SK-N-MC (cell line): ENCODE data around the gene CCDC13.

Experiments used
- EZH2 ChIP-seq: fragments of 200-600 bp; sonication (generic); IDR thresholded peaks from one replicate; pipeline ENCODE4 v1.6.1; 2017; ENCODE audit warnings: antibody characterized with exemption
- FOXP2 ChIP-seq: optimal IDR thresholded peaks from 2 replicates; pipeline ENCODE3; 2011; ENCODE audit warnings: mild to moderate bottlenecking, moderate library complexity; ENCODE audit not compliant: insufficient read depth; ENCODE audit errors: extremely low read length, control extremely low read depth
- POLR2AphosphoS5 ChIP-seq: IDR thresholded peaks from 2 replicates; pipeline ENCODE4 v1.6.1; 2012; ENCODE audit warnings: mild to moderate bottlenecking, low read depth, low read length, borderline replicate concordance

- no peak for TF ChIP-seq EZH2
- no peak for TF ChIP-seq POLR2AphosphoS5
- TF ChIP-seq FOXP2 = no peak
These were observed 44.2 kb downstream of the CCDC13 start for GRCh38 chr3:42728668-42729364.
